Measurements from ENCODE around the gene PACS2.

The PACS2 gene

DNA sequence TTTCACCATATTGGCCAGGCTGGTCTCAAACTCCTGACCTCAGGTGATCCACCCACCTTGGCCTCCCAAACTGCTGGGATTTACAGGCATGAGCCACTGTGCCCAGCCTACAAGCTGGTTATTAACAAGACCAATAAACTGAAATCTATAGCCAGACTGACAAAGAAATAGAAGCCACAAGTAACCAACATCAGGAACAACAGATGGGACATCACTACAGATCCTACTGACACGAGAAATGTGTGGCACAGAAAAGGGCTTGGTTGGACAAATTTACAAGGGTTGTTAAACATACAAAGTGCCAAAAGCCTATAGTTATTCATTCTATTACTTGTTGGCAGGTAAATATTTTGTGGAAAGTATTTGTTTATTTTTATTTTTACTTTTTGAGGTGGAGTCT is 116.7 kb downstream of the PACS2 start:
- Histone ChIP-seq H3K27me3 (no peaks in the 10 kb centered on the region), H3K36me3 (peaks cover 54% of the 10 kb centered on the region), H3K4me1 (no peaks in the 10 kb centered on the region), H3K9me3 (no peaks in the 10 kb centered on the region), H3K4me3 (ENCODE audit: low read depth, low read length) (no peak overlapping the region)
- DNase-seq, result no peak
- TF ChIP-seq, protein P1, sequence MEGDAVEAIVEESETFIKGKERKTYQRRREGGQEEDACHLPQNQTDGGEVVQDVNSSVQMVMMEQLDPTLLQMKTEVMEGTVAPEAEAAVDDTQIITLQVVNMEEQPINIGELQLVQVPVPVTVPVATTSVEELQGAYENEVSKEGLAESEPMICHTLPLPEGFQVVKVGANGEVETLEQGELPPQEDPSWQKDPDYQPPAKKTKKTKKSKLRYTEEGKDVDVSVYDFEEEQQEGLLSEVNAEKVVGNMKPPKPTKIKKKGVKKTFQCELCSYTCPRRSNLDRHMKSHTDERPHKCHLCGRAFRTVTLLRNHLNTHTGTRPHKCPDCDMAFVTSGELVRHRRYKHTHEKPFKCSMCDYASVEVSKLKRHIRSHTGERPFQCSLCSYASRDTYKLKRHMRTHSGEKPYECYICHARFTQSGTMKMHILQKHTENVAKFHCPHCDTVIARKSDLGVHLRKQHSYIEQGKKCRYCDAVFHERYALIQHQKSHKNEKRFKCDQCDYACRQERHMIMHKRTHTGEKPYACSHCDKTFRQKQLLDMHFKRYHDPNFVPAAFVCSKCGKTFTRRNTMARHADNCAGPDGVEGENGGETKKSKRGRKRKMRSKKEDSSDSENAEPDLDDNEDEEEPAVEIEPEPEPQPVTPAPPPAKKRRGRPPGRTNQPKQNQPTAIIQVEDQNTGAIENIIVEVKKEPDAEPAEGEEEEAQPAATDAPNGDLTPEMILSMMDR (IDR thresholded peaks at IDR 0.05; ENCODE audit: low read depth, low read length), result no peak

GRCh38 chr14:105432657-105433056 is 118.1 kb downstream of the PACS2 start:
- TF ChIP-seq, protein P1 (IDR thresholded peaks at IDR 0.05; ENCODE audit: low read depth, low read length), result no peak
- no peaks in the 10 kb centered on the region for H3K9me3 ChIP-seq
- no peaks in the 10 kb centered on the region for H3K4me1 ChIP-seq
- H3K27me3 ChIP-seq, result no peaks in the 10 kb centered on the region
- H3K36me3 ChIP-seq, result peaks cover 48% of the 10 kb centered on the region
- no peak for DNase-seq
- no peak overlapping the region for H3K4me3 ChIP-seq (ENCODE audit: low read depth, low read length)

DNA sequence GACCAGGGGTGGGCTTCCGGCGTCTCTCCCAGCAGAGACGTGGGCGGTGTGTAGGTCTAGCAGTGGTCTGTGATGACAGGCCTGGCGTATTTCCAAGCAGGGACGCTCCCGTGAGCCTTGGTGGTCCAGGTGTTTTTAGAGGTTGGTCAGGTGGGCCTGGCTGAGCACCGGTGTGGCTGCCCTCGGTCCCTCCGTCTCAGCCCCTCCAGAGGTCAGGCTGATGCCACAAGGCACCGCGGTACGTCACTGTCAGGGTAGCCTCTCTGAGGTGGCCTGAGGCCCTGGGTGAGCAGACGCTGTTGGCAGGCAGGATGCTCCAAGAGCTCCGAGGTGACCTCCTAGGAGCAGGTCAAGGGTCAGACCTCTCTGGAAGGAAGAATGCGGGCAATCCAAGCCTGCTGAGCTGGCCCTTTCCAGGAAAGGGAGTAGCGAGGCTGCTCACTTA is 118.6 kb downstream of the PACS2 start:
- no peaks in the 10 kb centered on the region for H3K27me3 ChIP-seq
- no peaks in the 10 kb centered on the region for H3K4me1 ChIP-seq
- peaks cover 49% of the 10 kb centered on the region for H3K36me3 ChIP-seq
- no peaks in the 10 kb centered on the region for H3K9me3 ChIP-seq
- TF ChIP-seq, protein P1 (IDR thresholded peaks at IDR 0.05; ENCODE audit: low read depth, low read length), result no peak
- no peak overlapping the region for H3K4me3 ChIP-seq (ENCODE audit: low read depth, low read length)
- no peak for DNase-seq

GRCh38 chr14:105436402-105436801 is 121.9 kb downstream of the PACS2 start:
- TF ChIP-seq, protein P1 (IDR thresholded peaks at IDR 0.05; ENCODE audit: low read depth, low read length), result no peak
- H3K27me3 ChIP-seq, result no peaks in the 10 kb centered on the region
- DNase-seq, result no peak
- H3K36me3 ChIP-seq, result peaks cover 57% of the 10 kb centered on the region
- no peak overlapping the region for H3K4me3 ChIP-seq (ENCODE audit: low read depth, low read length)
- no peaks in the 10 kb centered on the region for H3K9me3 ChIP-seq
- H3K4me1 ChIP-seq, result no peaks in the 10 kb centered on the region

- TF ChIP-seq, protein P1 (IDR thresholded peaks at IDR 0.05; ENCODE audit: low read depth, low read length), result no peak
- H3K36me3 ChIP-seq, result peaks cover 58% of the 10 kb centered on the region
- H3K9me3 ChIP-seq, result no peaks in the 10 kb centered on the region
- H3K27me3 ChIP-seq, result no peaks in the 10 kb centered on the region
- DNase-seq, result peak; percentile 7
- no peak overlapping the region for H3K4me3 ChIP-seq (ENCODE audit: low read depth, low read length)
- H3K4me1 ChIP-seq, result no peaks in the 10 kb centered on the region
These were observed 122.6 kb downstream of the PACS2 start for GRCh38 chr14:105436891-105437722.
